ENCODE measurements around the gene EIF3I. TPM values are rescaled to one million over a fixed set of nuclear protein-coding genes. Genes with fewer than 3 reads are reported as not detected.
A peak's percentile ranks its signal among the peaks of the same experiment; 100 is the strongest.

Gene EIF3I
- total and polyA plus RNA-seq, 2 of the 13 experiments (the other 11 are each of a cell fraction or from before 2014, with no cell fraction given), result 210 to 223 TPM

- no peak for TF ChIP-seq PRDM15 (CRISPR knock-in tag; IDR thresholded peaks at IDR 0.05)
- TF ChIP-seq RELA (CRISPR knock-in tag; IDR thresholded peaks at IDR 0.05), result no peak
- TF ChIP-seq ZEB1 (IDR thresholded peaks at IDR 0.05; ENCODE audit: insufficient replicate concordance, low read depth), result peak; percentile 78
- no peak for TF ChIP-seq ZNF382 (CRISPR knock-in tag; IDR thresholded peaks at IDR 0.05; ENCODE audit: borderline replicate concordance)
- TF ChIP-seq ZNF577 (CRISPR knock-in tag; IDR thresholded peaks at IDR 0.05; ENCODE audit: borderline replicate concordance, low read depth), result no peak
- TF ChIP-seq RAD21 (CRISPR knock-in tag; IDR thresholded peaks at IDR 0.05), result no peak
- TF ChIP-seq KDM6A (CRISPR knock-in tag; IDR thresholded peaks at IDR 0.05; ENCODE audit: low read depth), result peak; percentile 96
- TF ChIP-seq PLRG1 (conservative IDR thresholded peaks at IDR 0.05), result no peak
- peak; percentile 13; the same call in 1 of the 2 replicates for TF ChIP-seq HOXA5 (CRISPR knock-in tag; IDR thresholded peaks at IDR 0.05)
- TF ChIP-seq NFE2L1 (CRISPR knock-in tag; IDR thresholded peaks at IDR 0.05; ENCODE audit: borderline replicate concordance), result no peak
- TF ChIP-seq SUZ12 (IDR thresholded peaks at IDR 0.05; ENCODE audit: low read depth, low read length), result no peak
- TF ChIP-seq SATB2 (CRISPR knock-in tag; IDR thresholded peaks at IDR 0.05), result no peak
- TF ChIP-seq, protein P1, sequence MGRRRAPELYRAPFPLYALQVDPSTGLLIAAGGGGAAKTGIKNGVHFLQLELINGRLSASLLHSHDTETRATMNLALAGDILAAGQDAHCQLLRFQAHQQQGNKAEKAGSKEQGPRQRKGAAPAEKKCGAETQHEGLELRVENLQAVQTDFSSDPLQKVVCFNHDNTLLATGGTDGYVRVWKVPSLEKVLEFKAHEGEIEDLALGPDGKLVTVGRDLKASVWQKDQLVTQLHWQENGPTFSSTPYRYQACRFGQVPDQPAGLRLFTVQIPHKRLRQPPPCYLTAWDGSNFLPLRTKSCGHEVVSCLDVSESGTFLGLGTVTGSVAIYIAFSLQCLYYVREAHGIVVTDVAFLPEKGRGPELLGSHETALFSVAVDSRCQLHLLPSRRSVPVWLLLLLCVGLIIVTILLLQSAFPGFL (CRISPR knock-in tag; IDR thresholded peaks at IDR 0.05), result no peak
- TF ChIP-seq ZNF597 (CRISPR knock-in tag; IDR thresholded peaks at IDR 0.05), result no peak
- TF ChIP-seq KDM1A (CRISPR knock-in tag; IDR thresholded peaks at IDR 0.05), result no peak; the same call in 1 of the 2 replicates
- no peak for TF ChIP-seq SP140L (CRISPR knock-in tag; IDR thresholded peaks at IDR 0.05; ENCODE audit: borderline replicate concordance)
- TF ChIP-seq DRAP1 (CRISPR knock-in tag; IDR thresholded peaks at IDR 0.05), result no peak; the same call in 1 of the 2 replicates
- TF ChIP-seq HHEX (CRISPR knock-in tag; IDR thresholded peaks at IDR 0.05), result 0 out of 2 replicates have a peak, but pooled peaks have one; percentile 40
- TF ChIP-seq, protein P2, sequence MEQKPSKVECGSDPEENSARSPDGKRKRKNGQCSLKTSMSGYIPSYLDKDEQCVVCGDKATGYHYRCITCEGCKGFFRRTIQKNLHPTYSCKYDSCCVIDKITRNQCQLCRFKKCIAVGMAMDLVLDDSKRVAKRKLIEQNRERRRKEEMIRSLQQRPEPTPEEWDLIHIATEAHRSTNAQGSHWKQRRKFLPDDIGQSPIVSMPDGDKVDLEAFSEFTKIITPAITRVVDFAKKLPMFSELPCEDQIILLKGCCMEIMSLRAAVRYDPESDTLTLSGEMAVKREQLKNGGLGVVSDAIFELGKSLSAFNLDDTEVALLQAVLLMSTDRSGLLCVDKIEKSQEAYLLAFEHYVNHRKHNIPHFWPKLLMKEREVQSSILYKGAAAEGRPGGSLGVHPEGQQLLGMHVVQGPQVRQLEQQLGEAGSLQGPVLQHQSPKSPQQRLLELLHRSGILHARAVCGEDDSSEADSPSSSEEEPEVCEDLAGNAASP (CRISPR knock-in tag; IDR thresholded peaks at IDR 0.05; ENCODE audit: borderline replicate concordance), result peak; percentile 95
- TF ChIP-seq RNF2 (conservative IDR thresholded peaks at IDR 0.05; ENCODE audit: low read depth), result no peak
- TF ChIP-seq ELK4 (CRISPR knock-in tag; IDR thresholded peaks at IDR 0.05; ENCODE audit: borderline replicate concordance), result no peak
Observed at GRCh38 chr1:32249831-32250525, 27.8 kb downstream of the EIF3I start (continued).

All from HepG2 (cell line).